Brain pericyte (primary cell): ENCODE data around the gene SLC1A7.

Experiments used
- DNase-seq: peaks from one replicate; pipeline ENCODE4 v3.0.0-alpha.2; 2012; ENCODE audit warnings: low read depth, low spot score

Gene SLC1A7

DNA sequence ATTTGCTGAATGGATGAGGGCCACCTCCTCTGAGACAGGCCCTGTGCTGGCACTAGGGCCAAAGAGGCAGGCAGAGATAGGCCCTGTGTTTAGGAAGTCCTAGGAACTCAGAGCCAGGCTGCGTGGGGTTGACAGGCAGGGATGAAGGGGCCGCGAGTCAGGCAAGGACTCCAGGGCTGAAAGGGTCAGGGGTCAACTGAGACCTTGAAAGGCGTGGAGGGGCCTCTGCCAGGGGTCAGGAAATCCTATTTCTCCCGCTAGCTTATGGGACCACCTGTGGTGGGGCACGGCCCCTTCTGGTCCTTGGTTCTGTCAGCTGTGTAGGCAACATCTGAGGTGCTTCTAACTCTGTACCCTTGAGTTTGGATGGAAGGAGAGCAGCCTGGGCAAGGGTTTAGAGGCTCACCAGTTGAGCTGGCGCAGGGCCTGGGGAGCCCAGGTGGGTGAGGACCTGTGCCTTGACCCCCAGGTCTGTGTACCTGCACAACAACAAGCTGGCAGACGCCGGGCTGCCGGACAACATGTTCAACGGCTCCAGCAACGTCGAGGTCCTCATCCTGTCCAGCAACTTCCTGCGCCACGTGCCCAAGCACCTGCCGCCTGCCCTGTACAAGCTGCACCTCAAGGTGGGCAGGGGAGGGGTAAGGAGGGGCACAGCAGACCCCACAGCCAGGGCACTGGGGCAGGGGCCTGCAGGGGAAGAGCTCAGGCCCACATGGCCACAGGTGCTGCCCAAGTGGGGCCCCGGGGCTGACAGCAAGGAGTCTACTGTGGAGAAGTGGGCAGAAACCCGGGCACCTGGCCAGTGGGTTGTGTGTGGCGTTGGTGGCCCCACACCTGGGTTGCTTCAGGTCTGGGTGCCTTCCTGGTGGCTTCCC, 65.5 kb downstream of the SLC1A7 start:
- DNase-seq, result no peak

DNA sequence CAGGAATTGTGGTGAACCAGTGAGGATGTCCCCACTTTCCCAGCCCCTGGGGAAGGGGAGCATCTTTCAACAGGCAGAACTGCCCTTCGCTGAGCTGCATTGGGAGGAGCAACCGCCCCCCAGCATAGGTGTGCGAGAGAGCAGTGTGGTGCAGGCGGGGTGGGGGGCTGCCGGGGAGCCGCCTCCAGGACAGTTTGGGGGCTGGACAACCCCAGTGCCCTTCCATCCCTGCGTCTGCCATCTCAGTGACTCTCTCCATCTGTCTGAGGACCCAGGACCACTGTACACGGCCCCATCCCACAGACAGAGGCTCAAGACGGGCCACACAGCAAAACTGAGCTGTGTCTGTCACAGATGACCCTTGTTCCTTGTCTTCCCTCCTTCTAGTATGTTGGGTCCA, 66.3 kb downstream of the SLC1A7 start:
- no peak for DNase-seq

DNA sequence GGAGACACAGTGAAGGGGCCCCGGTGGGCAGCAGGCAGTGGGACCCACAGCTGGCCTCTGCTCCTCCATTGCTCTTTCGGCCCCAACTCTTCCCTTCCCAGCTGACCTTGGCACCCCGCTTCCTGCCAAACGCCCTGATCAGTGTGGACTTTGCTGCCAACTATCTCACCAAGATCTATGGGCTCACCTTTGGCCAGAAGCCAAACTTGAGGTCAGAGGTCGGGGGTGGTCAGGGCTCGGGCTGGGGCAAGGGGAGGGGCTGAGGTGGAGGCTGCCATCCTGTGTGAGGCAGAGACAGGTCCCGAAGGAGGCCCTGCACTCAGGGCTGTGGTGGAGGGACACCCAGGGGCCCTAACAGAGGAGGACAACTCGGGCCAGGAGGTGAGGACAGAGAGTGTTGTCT, 66.7 kb downstream of the SLC1A7 start:
- DNase-seq, result no peak

DNA sequence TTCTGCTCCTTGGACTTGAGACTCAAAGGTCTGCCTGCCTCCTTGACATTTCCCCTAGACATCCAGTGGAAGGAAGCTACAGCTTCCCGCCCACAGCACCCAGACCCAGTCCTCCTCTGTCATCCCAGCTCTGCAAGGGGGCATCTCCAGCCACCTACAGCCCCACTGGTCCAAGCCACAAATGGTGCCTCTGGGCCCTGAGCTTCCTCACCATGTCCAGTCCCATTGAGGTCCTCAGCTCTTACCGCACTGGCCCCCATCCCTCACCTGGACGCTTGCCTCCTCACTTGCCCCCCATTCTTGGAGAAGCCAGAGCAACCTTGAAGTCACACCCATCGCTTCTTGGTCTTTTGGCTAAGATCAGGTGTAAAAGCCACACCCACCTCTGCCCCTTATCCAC, 67.2 kb downstream of the SLC1A7 start:
- no peak for DNase-seq

DNA sequence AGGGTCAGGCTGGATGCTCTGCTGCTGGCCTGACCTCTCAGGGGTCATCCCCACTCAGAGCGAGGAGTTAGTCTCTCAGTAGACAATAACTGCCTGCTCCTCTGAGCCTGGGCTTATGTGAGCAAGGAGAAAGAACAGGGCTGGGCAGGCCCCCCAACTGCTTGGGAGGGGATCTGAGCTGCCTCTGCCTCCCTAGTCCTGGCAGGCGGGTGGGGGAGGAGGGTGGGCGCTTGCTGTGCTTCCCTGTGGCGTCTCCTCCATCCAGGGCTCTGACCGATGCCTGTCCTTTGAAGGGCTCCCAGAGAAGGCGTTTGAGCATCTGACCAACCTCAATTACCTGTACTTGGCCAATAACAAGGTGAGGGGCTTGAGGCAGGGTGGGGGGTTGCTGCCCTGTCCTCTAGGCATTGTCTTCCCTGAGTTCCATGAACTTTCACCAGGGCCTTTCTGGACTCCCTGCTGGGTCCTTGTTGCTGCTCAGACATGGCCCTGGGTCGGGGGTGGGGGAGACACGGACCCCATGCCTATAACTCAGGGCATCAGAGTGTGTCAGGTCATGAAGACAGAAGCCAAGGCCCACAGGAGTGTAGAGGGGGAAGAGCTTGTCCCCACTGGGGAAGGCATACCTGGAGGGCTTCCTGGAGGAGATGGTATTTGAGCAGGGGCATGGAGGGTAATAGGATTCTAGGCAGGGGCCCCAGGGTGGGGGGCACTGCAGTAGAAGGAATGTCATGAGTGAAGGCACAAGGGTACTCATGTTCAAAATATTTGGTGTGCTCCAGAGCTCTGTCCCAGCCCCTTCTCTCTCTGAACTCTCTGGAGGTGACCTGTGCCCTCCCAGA, 67.9 kb downstream of the SLC1A7 start:
- no peak for DNase-seq

DNA sequence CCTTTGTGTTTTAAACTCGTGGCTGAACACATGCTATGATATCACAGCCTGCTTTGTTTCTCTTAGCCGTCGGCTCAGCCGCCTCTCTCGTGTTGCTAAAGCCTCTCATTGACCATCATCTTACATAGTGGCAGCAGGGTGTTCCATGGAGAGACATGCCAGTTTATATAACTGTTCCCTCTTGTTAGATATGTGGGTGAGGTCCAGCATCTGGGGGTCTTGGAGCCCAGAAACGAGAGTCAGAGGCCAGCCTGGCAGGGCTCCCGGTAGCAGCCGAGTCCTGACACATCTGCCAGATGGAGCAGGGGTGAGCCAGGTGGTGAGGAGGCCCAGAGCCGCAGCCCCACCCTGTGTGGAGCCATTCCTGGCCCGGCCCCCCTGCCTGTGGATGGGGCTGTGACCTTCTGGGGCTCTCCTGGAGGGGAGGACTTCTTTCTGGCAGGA, 68.5 kb downstream of the SLC1A7 start:
- DNase-seq, result no peak

DNA sequence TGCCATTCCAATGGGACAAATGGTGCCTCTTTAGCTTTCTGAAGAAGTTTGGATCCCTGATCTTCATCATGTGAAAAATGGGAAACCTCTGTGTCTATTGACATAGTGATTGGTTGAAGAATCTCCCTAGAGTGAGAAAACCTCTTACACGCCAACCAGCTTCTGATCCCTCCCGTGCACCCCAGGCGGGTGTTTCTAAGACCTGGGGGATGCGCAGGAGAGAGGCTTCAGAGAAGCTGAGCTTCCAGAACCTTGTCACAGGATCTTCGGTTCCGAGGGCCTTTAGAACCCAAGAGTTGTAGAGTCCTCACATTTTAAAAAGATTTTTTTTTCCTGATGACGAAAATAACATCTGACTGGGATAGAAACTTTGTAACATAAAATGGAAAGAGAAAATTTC, 69.2 kb downstream of the SLC1A7 start:
- DNase-seq, result no peak

DNA sequence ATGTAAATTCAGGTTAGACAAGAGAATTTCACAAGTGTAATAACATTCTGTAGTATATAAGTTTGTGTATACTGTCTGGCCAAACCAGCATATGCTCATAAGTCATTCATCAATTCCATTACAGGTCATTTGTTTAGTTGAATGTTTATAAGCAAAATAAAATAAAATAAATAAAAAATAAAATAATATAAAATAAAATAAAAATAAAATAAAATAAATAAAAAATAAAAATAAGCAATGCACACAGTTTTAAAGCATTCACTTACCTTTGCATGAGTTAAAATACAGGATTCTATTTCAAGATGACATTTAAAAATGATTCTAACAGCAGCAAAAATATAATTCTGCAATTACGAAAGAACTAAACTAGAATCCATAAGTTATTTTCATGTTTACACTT, 70.5 kb downstream of the SLC1A7 start:
- DNase-seq, result no peak

DNA sequence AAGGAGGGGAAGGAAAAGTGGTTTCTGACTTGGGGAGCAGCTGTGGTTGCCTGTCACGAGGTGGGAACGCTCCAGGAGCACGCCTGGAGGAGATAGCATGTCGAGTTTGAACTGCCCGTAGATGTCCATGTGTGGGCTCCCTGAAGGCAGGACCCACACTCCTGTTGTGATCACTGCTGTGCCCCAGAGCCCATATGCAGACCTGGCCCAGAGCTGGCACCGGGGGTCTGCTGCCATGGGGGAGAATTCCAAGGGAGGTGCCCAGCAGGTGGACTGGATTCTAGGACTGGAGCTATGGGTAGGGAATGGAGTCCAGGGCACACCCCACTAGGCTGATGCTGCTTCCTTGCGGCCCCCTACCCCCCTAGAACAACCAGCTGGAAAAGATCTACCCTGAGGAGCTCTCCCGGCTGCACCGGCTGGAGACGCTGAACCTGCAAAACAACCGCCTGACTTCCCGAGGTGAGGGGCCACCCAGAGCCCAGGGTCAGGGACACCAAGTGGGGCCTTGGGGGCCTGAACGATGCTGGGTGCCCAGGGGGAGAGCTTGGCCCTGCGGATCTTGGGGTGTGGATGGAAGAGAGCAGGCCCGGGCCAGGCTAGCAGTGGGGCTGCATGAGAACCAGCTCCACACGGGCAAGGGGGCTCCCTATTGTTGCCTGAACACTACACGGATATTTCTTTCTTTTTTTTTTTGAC, 71.1 kb downstream of the SLC1A7 start:
- DNase-seq, result no peak

DNA sequence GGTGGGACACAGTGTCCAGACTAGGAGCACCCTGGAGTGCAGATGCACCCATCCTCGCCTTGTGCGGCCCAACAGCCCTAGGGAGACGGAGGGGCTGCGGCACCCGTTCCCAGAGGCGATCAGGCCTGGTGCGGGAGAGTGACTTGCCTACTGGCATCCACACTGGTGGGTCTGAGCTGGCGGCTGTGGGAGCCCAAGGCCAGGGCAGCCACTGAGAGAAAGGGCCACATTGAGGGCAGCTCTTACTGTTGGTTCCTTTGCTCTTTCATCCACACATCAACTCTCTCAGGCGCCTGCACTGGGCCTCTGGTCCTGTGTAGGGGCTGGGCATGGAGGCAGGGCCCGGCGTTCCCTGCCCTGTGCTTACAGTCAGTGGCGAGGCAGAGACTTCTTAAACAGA, 71.8 kb downstream of the SLC1A7 start:
- no peak for DNase-seq

DNA sequence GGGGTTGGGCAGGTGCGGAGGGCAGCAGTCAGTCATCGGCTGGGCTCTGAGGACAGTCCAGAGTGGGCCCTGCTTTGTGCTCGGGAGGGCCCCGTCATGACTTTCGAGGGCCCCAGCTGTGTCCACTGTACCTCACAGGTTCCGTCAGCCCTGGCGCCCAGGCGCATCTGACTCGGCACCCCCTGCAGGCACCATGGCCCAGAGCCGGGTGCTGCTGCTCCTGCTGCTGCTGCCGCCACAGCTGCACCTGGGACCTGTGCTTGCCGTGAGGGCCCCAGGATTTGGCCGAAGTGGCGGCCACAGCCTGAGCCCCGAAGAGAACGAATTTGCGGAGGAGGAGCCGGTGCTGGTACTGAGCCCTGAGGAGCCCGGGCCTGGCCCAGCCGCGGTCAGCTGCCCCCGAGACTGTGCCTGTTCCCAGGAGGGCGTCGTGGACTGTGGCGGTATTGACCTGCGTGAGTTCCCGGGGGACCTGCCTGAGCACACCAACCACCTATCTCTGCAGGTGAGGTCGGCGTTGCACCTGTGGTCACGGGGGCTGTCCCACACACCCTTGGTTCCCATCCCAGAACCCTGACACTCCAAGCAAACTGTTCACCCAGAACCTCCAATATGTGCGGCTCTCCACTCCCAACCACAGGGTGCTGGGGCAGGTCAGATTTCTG, 72.6 kb downstream of the SLC1A7 start:
- no peak for DNase-seq

DNA sequence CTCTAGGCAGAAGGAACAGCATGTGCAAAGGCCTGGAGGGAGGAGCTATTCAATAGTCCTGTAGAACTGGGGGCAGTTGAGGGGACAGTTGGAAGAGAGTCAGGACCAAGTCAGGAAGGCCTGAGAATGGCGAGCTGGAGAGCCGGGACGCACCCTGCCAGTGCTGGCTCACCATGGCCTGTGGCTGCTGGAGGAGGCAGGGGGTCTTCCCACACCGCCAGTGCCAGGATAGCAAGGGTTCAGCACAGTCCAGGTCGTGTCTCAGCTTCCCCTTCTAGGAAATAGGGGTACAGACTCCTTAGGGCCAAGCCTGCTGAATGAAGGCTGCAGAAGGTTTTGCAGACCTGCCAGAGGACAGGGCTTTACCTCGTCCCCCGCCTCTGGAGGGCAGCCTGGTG, 73.2 kb downstream of the SLC1A7 start:
- DNase-seq, result no peak

DNA sequence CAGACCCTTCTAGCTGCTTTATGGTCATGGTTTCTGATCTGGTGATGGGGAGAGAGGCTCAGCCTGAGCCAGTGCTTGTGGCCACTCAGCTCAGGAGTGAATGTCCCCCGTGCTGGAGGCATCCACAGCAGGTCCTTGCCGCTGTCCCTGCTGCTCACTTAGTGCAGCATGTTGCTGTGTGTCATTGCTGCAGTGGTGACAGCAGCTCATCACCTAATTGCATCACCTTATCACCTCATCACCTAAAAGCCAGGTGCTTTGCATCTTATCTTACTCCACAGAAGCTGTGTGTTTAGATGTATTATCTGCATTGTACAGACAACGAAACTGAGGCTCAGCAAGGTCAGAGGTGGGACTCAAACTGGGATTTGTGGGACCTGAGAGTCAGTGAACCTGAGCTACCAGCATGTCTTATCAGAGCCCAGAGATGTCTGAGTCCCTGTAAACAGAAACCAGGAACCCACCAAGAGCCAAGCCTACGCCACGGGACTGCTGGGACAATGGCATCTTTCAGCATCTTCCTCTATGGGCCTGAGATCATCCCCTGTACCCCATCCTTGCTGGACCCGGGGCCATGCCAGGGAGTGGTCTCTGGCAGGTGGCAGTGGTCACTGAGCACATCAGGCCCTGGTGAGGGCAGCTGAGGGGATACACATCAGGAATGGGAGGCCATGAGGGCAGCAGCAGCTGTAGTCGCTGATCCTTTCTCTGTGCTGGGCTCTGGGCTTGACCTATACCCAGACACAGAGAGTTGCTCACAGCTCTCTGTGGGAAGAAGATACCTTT, 73.9 kb downstream of the SLC1A7 start:
- no peak for DNase-seq

DNA sequence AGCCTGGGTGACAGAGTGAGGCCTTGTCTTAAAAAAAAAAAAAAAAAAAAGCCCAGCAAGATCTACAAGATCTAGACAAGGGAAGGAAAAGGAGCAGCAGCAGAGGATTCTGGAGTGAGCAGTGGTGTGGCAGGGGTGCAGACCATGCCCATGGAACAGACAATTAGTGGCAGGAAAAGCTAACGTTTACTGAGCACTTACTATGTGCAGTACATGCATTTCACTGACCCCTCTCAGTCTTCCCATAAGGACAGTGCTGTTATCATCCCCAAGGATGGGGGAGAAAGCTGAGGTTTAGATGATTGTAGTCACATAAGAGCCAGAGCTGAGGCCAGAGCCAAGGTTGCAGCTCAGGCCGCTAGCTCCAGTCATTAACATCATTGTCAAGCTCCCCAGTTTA, 74.6 kb downstream of the SLC1A7 start:
- no peak for DNase-seq

DNA sequence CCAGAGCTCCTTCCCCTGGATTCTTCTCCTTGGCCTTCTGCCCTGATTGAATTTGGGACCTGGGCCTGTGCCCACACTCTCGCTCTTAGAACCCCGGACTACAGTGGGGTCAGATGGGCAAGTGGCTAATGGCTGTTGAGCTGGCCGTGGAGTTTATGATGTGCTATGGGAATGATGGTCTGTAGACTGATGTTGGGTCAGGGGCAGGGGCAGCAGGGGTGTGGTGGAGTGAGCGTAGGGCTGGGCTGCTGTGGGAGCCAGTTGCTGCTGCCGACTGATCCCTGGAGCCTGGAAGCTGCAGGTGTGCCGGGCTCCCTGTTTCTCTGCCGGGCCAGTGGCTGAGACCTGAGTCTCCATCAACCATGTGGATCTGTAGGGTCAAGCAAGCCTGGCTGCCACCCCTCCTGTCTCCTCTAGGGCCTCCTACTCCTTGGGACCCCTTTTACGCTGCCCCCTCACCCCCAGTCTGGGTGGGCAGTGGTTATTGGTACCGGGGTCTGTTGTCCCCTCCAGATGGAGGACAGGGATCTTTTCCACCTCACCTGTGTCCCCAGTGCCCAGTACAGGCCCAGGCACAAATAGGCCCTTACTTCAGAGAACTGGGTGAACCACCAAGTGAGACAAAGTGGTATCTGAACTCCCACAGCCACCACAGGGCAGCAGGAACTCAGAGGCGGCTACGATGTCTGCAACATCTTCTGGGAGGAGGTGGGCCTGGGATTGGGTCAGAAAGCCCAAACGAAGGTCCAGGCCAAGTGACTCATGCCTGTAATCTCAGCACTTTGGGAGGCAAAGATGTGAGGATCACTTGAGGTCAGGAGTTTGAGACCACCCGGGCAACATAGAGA, 75.3 kb downstream of the SLC1A7 start:
- no peak for DNase-seq

DNA sequence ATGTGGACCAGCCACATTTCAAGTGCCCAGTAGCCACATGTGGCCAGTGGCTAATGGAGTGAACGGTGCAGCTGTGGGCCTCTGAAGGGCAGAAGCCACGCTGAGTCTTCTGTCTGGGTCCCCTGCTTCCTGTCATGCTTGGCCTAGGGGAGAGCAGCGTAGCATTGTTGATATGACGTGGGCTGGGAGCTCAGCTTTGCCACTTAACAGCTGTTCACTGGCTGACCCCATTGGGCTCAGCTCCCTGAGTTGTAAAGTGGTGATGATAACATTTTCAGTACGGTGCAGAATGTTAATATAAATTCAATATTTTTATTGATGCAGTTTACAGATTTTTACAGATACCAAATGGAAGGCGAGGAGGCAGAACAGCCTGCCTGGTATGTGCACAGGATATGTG, 76.0 kb downstream of the SLC1A7 start:
- no peak for DNase-seq

DNA sequence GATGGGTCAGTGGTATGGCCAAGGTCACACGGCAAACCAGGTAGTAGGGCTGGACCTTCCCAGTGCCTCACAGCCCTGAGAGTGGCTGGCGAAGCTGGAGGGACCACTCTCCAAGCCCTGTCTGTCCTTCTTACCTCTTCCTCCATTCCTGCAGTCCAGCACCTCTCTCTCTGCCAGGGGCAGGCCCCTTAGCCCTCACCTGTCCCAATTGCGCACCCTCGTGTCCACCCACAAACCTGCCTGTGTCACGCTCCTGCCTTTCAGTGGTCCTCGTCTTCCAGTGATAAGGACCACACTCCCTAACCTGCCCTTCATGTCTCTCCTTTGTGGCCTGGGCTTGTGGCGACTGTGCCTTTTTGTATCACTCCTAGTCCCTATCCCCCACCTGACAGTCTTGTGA, 77.0 kb downstream of the SLC1A7 start:
- DNase-seq, result no peak

DNA sequence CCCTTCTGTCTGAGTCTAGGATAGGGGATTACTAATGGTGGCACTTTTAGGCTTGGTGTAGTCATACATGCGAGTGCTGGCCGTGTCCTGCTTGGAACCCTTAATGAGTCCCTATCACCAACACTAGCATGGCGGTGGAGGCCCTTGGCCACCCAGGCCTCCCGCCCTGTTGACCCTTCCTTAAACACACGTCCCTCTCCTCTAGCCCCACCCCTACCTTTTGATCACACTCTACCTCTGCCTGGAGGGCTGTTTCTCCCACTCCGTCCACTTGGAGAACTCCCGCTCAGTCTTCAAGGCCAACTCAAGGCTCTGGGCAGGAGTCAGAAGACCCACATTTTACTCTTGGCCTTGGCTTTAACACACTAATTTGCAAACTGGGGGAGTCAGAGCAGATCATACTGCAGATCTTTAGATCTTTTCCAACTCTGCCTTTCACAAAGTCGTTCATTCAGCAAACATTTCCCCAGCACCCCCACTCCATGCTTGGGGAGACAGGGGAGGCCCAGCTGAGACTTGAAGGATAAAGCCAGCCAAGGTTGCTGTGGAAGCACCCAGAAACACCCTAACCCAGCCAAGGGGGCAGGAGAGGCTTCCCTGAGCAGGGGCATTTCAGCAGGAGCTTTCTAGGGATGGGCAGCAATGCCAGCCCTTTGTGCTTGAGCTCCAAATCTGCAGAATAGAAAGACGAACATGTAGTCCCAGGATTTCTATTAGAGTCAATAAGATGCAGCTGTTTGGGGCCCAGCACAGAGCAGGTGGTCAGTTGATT, 78.5 kb downstream of the SLC1A7 start:
- DNase-seq, result no peak
